Left renal cortex interstitium (tissue), 4 donors: ENCODE results near the gene ECHDC1. TPM values are rescaled to one million over a fixed set of nuclear protein-coding genes. Genes with fewer than 3 reads are reported as not detected.
"Not testable (repeated sequence)": the region's sequence is repeated elsewhere in the genome, so short reads cannot be mapped to it uniquely, and the experiment has no call there.

Experiments used
- DNase-seq, 4 donors: peaks; one replicate each; pipeline ENCODE4 v3.0.0-alpha.2; 2013; ENCODE audit warnings: low read depth in 4 of 4, low spot score in 2 of 4, missing footprints in 1 of 4
- polyA plus RNA-seq, 4 donors: library from polyadenylated mRNA; unstranded; fragments of 120-200 nt; gene quantifications; one replicate each; pipeline ENCODE4 v1.2.1, GENCODE V29; 2013; ENCODE audit not compliant: insufficient read length in 4 of 4

The ECHDC1 gene
- polyA plus RNA-seq, 4 donors, result 73.4 to 89.5 (median 80.3) TPM

GRCh38 chr6:127342296-127342945 is 988 bp downstream of the ECHDC1 start:
- DNase-seq, result peak; percentile 2 to 55 (median 35)

GRCh38 chr6:127341471-127342202 is 1.8 kb downstream of the ECHDC1 start:
- DNase-seq, result no peak

- no peak for DNase-seq
These were observed 3.2 kb downstream of the ECHDC1 start for GRCh38 chr6:127340171-127340570.

- no peak for DNase-seq
These were observed 4.5 kb downstream of the ECHDC1 start for GRCh38 chr6:127338936-127339335.

- DNase-seq, result no peak
These were observed 10.9 kb downstream of the ECHDC1 start for GRCh38 chr6:127332383-127332961.

- DNase-seq, result not testable (repeated sequence)
These were observed 12.2 kb downstream of the ECHDC1 start for GRCh38 chr6:127331256-127331655.

- no peak for DNase-seq
These were observed 15.3 kb downstream of the ECHDC1 start for GRCh38 chr6:127328043-127328609.

- DNase-seq, result no peak
These were observed 23.7 kb downstream of the ECHDC1 start for GRCh38 chr6:127319686-127320085.

GRCh38 chr6:127317388-127318128 is 25.9 kb downstream of the ECHDC1 start:
- DNase-seq, result no peak

- DNase-seq, result no peak
These were observed 37.7 kb downstream of the ECHDC1 start for GRCh38 chr6:127305741-127306140.

- no peak for DNase-seq
These were observed 39.5 kb downstream of the ECHDC1 start for GRCh38 chr6:127303917-127304316.

GRCh38 chr6:127302728-127303660 is 40.4 kb downstream of the ECHDC1 start:
- DNase-seq, result peak in 2 of 4 donors; percentile 7 to 41

GRCh38 chr6:127301199-127301700 is 42.2 kb downstream of the ECHDC1 start:
- no peak for DNase-seq

GRCh38 chr6:127300411-127300810 is 43.0 kb downstream of the ECHDC1 start:
- DNase-seq, result no peak

- DNase-seq, result no peak
These were observed 43.7 kb downstream of the ECHDC1 start for GRCh38 chr6:127299522-127300240.

- no peak for DNase-seq
These were observed 44.9 kb downstream of the ECHDC1 start for GRCh38 chr6:127298475-127298874.

- DNase-seq, result no peak
These were observed 45.8 kb downstream of the ECHDC1 start for GRCh38 chr6:127297502-127298070.

GRCh38 chr6:127291495-127291894 is 51.9 kb downstream of the ECHDC1 start:
- no peak for DNase-seq
